GM12878 (cell line): Measurements from ENCODE around the gene TREML1. TPM values are rescaled to one million over a fixed set of nuclear protein-coding genes. Genes with fewer than 3 reads are reported as not detected.

Experiments
- ATF7 ChIP-seq: fragments of 450-650 bp; IDR thresholded peaks from 2 replicates; pipeline ENCODE4 v1.6.1; 2016; ENCODE audit warnings: low read depth, mild to moderate bottlenecking
- ETV6 ChIP-seq, 2 experiments: fragments of 450-650 bp in 1 of 2; IDR thresholded peaks in 1 of 2; conservative IDR thresholded peaks in 1 of 2; 2 replicates each; pipeline ENCODE4 v1.6.1; 2014; ENCODE audit warnings: antibody characterized with exemption in 1 of 2, borderline replicate concordance in 1 of 2, low read depth in 1 of 2, mild to moderate bottlenecking in 1 of 2, moderate library complexity in 1 of 2
- GABPA ChIP-seq: IDR thresholded peaks from 2 replicates; pipeline ENCODE4 v1.6.1; 2014; ENCODE audit warnings: antibody characterized with exemption, low read depth, mild to moderate bottlenecking, inconsistent platforms
- MYB ChIP-seq: fragments of 150-350 bp; IDR thresholded peaks from 2 replicates; pipeline ENCODE4 v1.6.1; 2014; ENCODE audit warnings: mild to moderate bottlenecking, low read depth, low read length, borderline replicate concordance
- SIX5 ChIP-seq: IDR thresholded peaks from 2 replicates; pipeline ENCODE4 v1.6.1; 2011; ENCODE audit warnings: mild to moderate bottlenecking, low read depth, low read length, moderate library complexity; ENCODE audit not compliant: severe bottlenecking
- STAT3 ChIP-seq: IDR thresholded peaks from 2 replicates; pipeline ENCODE4 v1.6.1; 2011; ENCODE audit warnings: low read depth, low read length, improper control_type of control experiment
- TBL1XR1 ChIP-seq: IDR thresholded peaks from 2 replicates; pipeline ENCODE4 v1.6.1; 2012; ENCODE audit warnings: low read depth, low read length, improper control_type of control experiment
- polyA plus RNA-seq, 11 experiments: library from polyadenylated mRNA; depleted of rRNA in 4 of 11; unstranded in 6 of 11; stranded (reverse) in 5 of 11; fragments of >200 nt; fragmentation: Nextera tagmentation in 4 of 11; fragmentation: Illumina TruSeq in 1 of 11; extraction: Ambion mirVana in 4 of 11; extraction: Trizol in 1 of 11; gene quantifications; 1 replicate in 1 of 11; 2 replicates in 10 of 11; pipeline versions ENCODE4 v1.2.1 to v1.2.3, GENCODE V29; 2011 to 2016; ENCODE audit warnings: inconsistent platforms in 2 of 11, missing spikeins in 2 of 11, low read depth in 1 of 11
- total RNA-seq, 4 experiments: library from RNA; depleted of rRNA in 3 of 4; stranded (reverse); fragments of >200 nt in 3 of 4; fragmentation: Illumina TruSeq in 1 of 4; extraction: Trizol in 1 of 4; gene quantifications; 2 replicates each; pipeline versions ENCODE4 v1.2.1 to v1.2.3, GENCODE V29; 2013 to 2021
- TF ChIP-seq, protein P1 (sequence below): IDR thresholded peaks from 2 replicates; pipeline ENCODE4 v1.6.1; 2011; ENCODE audit warnings: borderline replicate concordance, low read depth, mild to moderate bottlenecking, moderate library complexity, mixed read lengths, low read length; ENCODE audit not compliant: insufficient read depth; ENCODE audit errors: extremely low read length
- TF ChIP-seq, protein P2 (sequence below), 3 experiments: IDR thresholded peaks in 2 of 3; conservative IDR thresholded peaks in 1 of 3; 2 replicates each; pipeline ENCODE4 v1.5.1; 2011; ENCODE audit warnings: low read depth in 3 of 3, low read length in 3 of 3, mild to moderate bottlenecking in 3 of 3, control low read depth in 2 of 3, moderate library complexity in 2 of 3, inconsistent platforms in 1 of 3, mixed read lengths in 1 of 3; ENCODE audit not compliant: control insufficient read depth in 2 of 3, insufficient read depth in 1 of 3; ENCODE audit errors: extremely low read depth in 1 of 3
- TF ChIP-seq, protein P3 (sequence below): fragments of 150-350 bp; IDR thresholded peaks from 2 replicates; pipeline ENCODE4 v1.6.1; 2016; ENCODE audit warnings: low read depth, low read length

TREML1 gene
- total and polyA plus RNA-seq, 10 of the 15 experiments (the other 5 are each of a cell fraction or from before 2014, with no cell fraction given) = 0.21 TPM; not detected in 9

DNA sequence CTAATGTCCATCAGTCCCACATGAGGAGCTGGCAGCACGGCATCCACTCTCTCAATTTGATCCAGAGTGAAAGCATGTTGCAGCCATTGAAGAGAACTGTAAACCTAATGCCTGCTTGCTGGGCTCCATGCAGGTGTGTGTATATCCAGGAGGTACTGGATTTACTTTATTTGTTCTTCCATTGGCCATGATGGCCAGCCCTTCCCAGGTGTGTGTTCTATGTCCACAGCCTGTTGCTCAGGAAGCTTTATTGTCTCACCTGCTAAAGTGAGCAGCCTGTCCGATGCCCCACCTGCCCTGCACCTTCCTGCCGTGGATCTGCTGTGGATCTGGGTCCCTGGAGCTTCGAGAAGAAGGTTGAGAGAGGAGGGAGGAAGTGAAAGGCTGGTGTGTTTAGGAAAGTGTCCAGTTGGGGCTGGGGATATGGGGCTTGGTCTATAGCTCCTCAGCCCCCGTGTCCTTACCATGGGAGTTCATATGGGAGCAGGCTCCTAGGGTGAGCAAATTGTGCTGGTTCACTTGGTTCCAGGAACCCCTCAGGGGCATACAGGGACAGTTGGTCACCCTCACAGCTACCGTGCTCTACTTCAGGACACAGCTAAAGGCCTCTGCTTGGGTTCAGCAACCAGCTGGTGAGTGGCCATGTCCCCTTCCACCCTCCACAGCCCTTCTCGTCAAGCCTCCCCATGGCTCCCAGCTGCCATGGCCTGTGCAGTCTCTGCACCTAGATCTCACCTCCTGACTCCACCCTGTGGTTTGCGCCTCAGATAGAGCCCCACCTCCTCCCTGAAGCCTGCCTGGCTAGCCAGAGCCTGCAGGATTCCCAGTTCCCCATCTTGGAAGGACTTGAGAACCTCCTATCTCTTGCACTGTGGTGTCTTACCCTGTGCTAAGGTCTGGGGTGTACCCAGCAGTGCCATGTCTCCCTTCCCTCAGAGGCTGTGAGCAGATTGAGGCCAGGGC, 34.1 kb upstream of the TREML1 start (continued):
- TF ChIP-seq, protein P1, sequence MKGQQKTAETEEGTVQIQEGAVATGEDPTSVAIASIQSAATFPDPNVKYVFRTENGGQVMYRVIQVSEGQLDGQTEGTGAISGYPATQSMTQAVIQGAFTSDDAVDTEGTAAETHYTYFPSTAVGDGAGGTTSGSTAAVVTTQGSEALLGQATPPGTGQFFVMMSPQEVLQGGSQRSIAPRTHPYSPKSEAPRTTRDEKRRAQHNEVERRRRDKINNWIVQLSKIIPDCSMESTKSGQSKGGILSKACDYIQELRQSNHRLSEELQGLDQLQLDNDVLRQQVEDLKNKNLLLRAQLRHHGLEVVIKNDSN = no peak
- TF ChIP-seq, protein P2, sequence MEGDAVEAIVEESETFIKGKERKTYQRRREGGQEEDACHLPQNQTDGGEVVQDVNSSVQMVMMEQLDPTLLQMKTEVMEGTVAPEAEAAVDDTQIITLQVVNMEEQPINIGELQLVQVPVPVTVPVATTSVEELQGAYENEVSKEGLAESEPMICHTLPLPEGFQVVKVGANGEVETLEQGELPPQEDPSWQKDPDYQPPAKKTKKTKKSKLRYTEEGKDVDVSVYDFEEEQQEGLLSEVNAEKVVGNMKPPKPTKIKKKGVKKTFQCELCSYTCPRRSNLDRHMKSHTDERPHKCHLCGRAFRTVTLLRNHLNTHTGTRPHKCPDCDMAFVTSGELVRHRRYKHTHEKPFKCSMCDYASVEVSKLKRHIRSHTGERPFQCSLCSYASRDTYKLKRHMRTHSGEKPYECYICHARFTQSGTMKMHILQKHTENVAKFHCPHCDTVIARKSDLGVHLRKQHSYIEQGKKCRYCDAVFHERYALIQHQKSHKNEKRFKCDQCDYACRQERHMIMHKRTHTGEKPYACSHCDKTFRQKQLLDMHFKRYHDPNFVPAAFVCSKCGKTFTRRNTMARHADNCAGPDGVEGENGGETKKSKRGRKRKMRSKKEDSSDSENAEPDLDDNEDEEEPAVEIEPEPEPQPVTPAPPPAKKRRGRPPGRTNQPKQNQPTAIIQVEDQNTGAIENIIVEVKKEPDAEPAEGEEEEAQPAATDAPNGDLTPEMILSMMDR (IDR thresholded peaks at IDR 0.05 in 2 of 3, conservative IDR thresholded peaks at IDR 0.05 in 1 of 3; ENCODE audit: control insufficient read depth in 2 of 3, extremely low read depth in 1 of 3, insufficient read depth in 1 of 3, low read depth in 3 of 3, low read length in 3 of 3) = no peak
- TF ChIP-seq SIX5 (no peak), MYB (no peak), TBL1XR1 (no peak), ATF7 (no peak), ETV6 (conservative IDR thresholded peaks at IDR 0.05 in 1 of 2, IDR thresholded peaks at IDR 0.05 in 1 of 2; ENCODE audit: borderline replicate concordance in 1 of 2, low read depth in 1 of 2) (no peak), STAT3 (no peak), GABPA (no peak)
- TF ChIP-seq, protein P3, sequence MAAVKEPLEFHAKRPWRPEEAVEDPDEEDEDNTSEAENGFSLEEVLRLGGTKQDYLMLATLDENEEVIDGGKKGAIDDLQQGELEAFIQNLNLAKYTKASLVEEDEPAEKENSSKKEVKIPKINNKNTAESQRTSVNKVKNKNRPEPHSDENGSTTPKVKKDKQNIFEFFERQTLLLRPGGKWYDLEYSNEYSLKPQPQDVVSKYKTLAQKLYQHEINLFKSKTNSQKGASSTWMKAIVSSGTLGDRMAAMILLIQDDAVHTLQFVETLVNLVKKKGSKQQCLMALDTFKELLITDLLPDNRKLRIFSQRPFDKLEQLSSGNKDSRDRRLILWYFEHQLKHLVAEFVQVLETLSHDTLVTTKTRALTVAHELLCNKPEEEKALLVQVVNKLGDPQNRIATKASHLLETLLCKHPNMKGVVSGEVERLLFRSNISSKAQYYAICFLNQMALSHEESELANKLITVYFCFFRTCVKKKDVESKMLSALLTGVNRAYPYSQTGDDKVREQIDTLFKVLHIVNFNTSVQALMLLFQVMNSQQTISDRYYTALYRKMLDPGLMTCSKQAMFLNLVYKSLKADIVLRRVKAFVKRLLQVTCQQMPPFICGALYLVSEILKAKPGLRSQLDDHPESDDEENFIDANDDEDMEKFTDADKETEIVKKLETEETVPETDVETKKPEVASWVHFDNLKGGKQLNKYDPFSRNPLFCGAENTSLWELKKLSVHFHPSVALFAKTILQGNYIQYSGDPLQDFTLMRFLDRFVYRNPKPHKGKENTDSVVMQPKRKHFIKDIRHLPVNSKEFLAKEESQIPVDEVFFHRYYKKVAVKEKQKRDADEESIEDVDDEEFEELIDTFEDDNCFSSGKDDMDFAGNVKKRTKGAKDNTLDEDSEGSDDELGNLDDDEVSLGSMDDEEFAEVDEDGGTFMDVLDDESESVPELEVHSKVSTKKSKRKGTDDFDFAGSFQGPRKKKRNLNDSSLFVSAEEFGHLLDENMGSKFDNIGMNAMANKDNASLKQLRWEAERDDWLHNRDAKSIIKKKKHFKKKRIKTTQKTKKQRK = no peak
- TF ChIP-seq, all 136 proteins: peak for 0
